Measurements from ENCODE around the gene C2CD2L.
"Not testable (repeated sequence)": the region's sequence is repeated elsewhere in the genome, so short reads cannot be mapped to it uniquely, and the experiment has no call there.

C2CD2L gene

GRCh38 chr11:119155733-119156492 is 48.8 kb downstream of the C2CD2L start:
- no peak for DNase-seq
- CTCF ChIA-PET: interaction anchor here (0.6 to 1.6 kb wide), 3 partner anchors 10 to 41 kb away, joined by 3 to 5 read pairs (median 3); no protein-coding TSS in a partner anchor
- Mint-ChIP-seq H3K9me3 (no peaks in the 10 kb centered on the region), H3K4me3 (no peak overlapping the region), H3K4me1 (peaks cover 4% of the 10 kb centered on the region), H3K36me3 (no peaks in the 10 kb centered on the region), H3K27ac (no peak overlapping the region), H3K27me3 (peaks cover 78% of the 10 kb centered on the region)

- Mint-ChIP-seq H3K27me3 (peaks cover 72% of the 10 kb centered on the region), H3K4me3 (no peak overlapping the region), H3K4me1 (peaks cover 4% of the 10 kb centered on the region), H3K9me3 (no peaks in the 10 kb centered on the region), H3K36me3 (no peaks in the 10 kb centered on the region), H3K27ac (no peak overlapping the region)
- CTCF ChIA-PET: interaction anchor here (0.6 to 1.6 kb wide), 2 partner anchors 11 to 39 kb away, joined by 3 to 5 read pairs; no protein-coding TSS in a partner anchor
- no peak for DNase-seq
Observed at GRCh38 chr11:119156496-119156895, 49.4 kb downstream of the C2CD2L start.

- Mint-ChIP-seq H3K4me1 (peaks cover 4% of the 10 kb centered on the region), H3K27me3 (peaks cover 72% of the 10 kb centered on the region), H3K4me3 (no peak overlapping the region), H3K36me3 (no peaks in the 10 kb centered on the region), H3K27ac (no peak overlapping the region), H3K9me3 (no peaks in the 10 kb centered on the region)
- CTCF ChIA-PET: interaction anchor here (1.6 kb wide), 1 partner anchor 12 kb away, joined by 5 read pairs; no protein-coding TSS in a partner anchor
- DNase-seq: no peak
Observed at GRCh38 chr11:119157063-119157462, 49.9 kb downstream of the C2CD2L start.

DNA sequence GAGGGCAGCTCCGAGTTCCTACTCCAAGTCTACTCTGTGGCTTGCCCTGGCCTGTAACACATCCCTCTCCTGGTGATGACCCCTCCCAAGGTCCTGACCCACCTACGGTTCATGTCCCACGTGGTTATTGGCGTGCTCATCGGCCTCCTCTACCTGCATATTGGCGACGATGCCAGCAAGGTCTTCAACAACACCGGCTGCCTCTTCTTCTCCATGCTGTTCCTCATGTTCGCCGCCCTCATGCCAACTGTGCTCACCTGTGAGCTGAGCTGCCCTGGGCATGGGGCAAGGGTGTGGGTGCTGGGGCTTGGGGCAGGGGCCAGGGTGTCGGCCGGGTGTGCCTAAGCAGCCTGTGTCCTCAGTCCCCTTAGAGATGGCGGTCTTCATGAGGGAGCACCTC is 51.3 kb downstream of the C2CD2L start:
- CTCF ChIA-PET: no interaction called here

DNA sequence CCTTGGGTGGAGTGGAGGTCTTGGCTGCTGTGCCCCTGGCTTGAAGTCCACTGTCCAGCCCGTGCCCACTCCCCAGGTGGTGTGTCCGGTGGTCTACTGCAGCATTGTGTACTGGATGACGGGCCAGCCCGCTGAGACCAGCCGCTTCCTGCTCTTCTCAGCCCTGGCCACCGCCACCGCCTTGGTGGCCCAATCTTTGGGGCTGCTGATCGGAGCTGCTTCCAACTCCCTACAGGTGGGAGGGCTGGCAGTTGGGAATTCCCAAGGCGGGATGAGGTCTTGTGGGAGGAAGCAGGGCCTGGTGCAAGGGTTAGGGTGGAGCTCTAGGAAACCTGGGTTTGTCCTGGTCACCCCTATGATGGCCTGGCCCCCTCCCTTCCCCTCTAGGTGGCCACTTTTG is 53.0 kb downstream of the C2CD2L start:
- CTCF ChIA-PET: interaction anchor here (0.8 to 1.4 kb wide), 3 partner anchors 9 to 53 kb away, joined by 3 to 5 read pairs (median 3); partner anchors contain the start of gene C2CD2L
- Mint-ChIP-seq H3K4me1 (peaks cover 4% of the 10 kb centered on the region), H3K27me3 (peaks cover 55% of the 10 kb centered on the region), H3K4me3 (no peak overlapping the region), H3K9me3 (no peaks in the 10 kb centered on the region), H3K27ac (no peak overlapping the region), H3K36me3 (no peaks in the 10 kb centered on the region)
- DNase-seq: no peak

More for the DNA sequence above, 51.3 kb downstream of the C2CD2L start:
- Mint-ChIP-seq H3K4me1 (peaks cover 4% of the 10 kb centered on the region), H3K27me3 (peaks cover 70% of the 10 kb centered on the region), H3K36me3 (no peaks in the 10 kb centered on the region), H3K9me3 (no peaks in the 10 kb centered on the region), H3K27ac (no peak overlapping the region), H3K4me3 (no peak overlapping the region)
- DNase-seq: no peak

- CTCF ChIA-PET: no interaction called here
- no peak for DNase-seq
- no peaks in the 10 kb centered on the region for H3K4me1 Mint-ChIP-seq
- H3K27ac Mint-ChIP-seq: no peak overlapping the region
- H3K4me3 Mint-ChIP-seq: no peak overlapping the region
- H3K9me3 Mint-ChIP-seq: no peaks in the 10 kb centered on the region
- H3K36me3 Mint-ChIP-seq: no peaks in the 10 kb centered on the region
- peaks cover 39% of the 10 kb centered on the region for H3K27me3 Mint-ChIP-seq
Observed at GRCh38 chr11:119161871-119162270, 54.7 kb downstream of the C2CD2L start.

DNA sequence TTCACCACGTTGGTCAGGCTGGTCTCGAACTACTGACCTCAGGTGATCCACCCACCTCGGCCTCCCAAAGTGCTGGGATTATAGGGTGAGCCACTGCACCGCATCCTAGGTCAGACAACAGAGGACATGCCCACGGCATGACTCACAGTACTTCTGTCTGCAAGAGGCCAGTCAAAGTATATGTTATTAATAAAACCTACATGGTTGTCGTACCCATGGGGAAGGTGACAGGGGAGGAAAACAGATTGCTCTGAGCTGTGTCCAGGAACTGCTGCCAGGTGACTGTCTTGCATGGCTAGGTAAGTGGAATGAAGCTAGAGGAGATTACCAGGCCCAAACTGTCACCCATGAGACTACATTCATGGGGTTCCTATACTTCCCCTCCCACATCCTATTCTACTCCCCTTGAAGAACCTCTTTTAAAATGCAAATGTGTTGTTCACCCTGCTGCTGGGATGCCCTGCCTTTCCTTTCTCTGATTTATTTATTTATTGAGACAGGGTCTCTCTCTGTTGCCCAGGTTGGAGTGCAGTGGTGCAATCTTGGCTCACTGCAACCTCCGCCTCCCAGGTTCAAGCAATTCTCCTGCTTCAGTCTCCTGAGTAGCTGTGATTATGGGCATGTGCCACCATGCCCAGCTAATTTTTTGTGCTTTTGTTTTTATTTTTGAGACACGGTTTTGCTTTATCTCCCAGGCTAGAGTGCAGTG is 59.4 kb downstream of the C2CD2L start:
- CTCF ChIA-PET: interaction anchor here (0.6 to 1.1 kb wide), 3 partner anchors 15 to 136 kb away, joined by 3 read pairs; partner anchors contain the start of gene SLC37A4
- peaks cover 3% of the 10 kb centered on the region for H3K36me3 Mint-ChIP-seq
- H3K27ac Mint-ChIP-seq: no peak overlapping the region
- H3K4me1 Mint-ChIP-seq: peaks cover 19% of the 10 kb centered on the region
- H3K27me3 Mint-ChIP-seq: peaks cover 17% of the 10 kb centered on the region
- H3K9me3 Mint-ChIP-seq: no peaks in the 10 kb centered on the region
- no peak for DNase-seq
- H3K4me3 Mint-ChIP-seq: no peak overlapping the region

DNA sequence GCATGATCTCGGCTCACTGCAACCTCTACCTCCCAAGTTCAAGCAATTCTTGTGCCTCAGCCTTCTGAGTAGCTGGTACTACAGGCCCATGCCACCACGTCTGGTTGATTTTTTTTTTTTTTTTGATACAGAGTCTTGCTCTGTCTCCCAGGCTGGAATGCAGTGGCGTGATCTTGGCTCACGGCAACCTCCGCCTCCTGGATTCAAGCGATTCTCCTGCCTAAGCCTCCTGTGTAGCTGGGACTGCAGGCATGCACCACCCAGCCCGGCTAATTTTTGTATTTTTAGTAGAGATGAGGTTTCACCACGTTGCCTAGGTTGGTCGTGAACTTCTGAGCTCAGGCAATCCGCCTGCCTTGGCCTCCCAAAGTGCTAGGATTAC is 59.9 kb downstream of the C2CD2L start:
- not testable (repeated sequence) for H3K27ac Mint-ChIP-seq, DNase-seq, H3K9me3 Mint-ChIP-seq, H3K36me3 Mint-ChIP-seq, H3K4me3 Mint-ChIP-seq
- H3K27me3 Mint-ChIP-seq: peaks cover 12% of the 10 kb centered on the region
- CTCF ChIA-PET: interaction anchor here (0.6 to 1.1 kb wide), 3 partner anchors 14 to 137 kb away, joined by 3 read pairs; partner anchors contain the start of gene SLC37A4
- H3K4me1 Mint-ChIP-seq: peaks cover 21% of the 10 kb centered on the region

DNA sequence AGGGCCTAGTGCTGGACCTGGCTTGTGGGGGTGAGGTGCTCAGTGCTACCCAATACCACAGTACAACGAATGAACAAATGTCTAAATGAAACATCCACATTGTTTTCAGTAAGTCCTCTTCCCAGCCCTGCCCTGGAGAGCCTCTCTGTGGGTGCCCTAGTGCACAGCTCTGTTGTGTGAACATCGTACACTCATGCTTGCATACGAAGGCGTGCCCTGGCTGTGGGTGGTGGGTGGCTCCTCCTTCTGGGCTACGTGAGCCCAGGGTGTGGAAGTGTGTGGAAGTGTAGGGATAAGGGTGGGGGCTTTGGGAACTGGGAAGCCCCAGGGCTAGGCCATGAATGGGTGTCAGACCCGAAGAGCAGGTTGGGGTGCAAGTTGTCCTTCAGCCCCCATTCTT is 60.8 kb downstream of the C2CD2L start:
- peaks cover 3% of the 10 kb centered on the region for H3K36me3 Mint-ChIP-seq
- no peak for DNase-seq

More for the DNA sequence above, 60.8 kb downstream of the C2CD2L start:
- CTCF ChIA-PET: interaction anchor here (1.0 kb wide), 1 partner anchor 10 kb away, joined by 5 read pairs; no protein-coding TSS in a partner anchor
- peaks cover 27% of the 10 kb centered on the region for H3K4me1 Mint-ChIP-seq
- H3K27me3 Mint-ChIP-seq: peaks cover 8% of the 10 kb centered on the region
- peak overlapping the region; percentile 84 for H3K27ac Mint-ChIP-seq
- peak overlapping the region; percentile 89 for H3K4me3 Mint-ChIP-seq
- no peaks in the 10 kb centered on the region for H3K9me3 Mint-ChIP-seq
